Upper lobe of right lung (tissue), 1 donor: ENCODE measurements around the gene TSHZ1. TPM values are rescaled to one million over a fixed set of nuclear protein-coding genes. Genes with fewer than 3 reads are reported as not detected.

Experiments
- ATAC-seq: fragments of 200-7000 bp; cut with Tn5 transposase; one replicate; pipeline ENCODE4 v1.9.1; 2020; ENCODE audit warnings: mild to moderate bottlenecking, moderate library complexity
- DNase-seq: peaks from one replicate; pipeline ENCODE4 v3.0.0-alpha.2; 2020
- H3K27ac ChIP-seq: fragments of 200-600 bp; one replicate; pipeline ENCODE4 v1.8.0; 2022
- H3K27me3 ChIP-seq: fragments of 200-600 bp; one replicate; pipeline ENCODE4 v1.8.0; 2022; ENCODE audit warnings: mild to moderate bottlenecking
- H3K36me3 ChIP-seq: fragments of 200-600 bp; one replicate; pipeline ENCODE4 v1.8.0; 2022
- H3K4me1 ChIP-seq: fragments of 200-600 bp; one replicate; pipeline ENCODE4 v1.8.0; 2022
- H3K4me3 ChIP-seq: fragments of 200-600 bp; one replicate; pipeline ENCODE4 v1.8.0; 2022; ENCODE audit warnings: mild to moderate bottlenecking
- H3K9me3 ChIP-seq: fragments of 200-600 bp; one replicate; pipeline ENCODE4 v1.8.0; 2022
- intact Hi-C: fragments of 100-400 bp; cut with DNase I; formaldehyde crosslinking; loops from one replicate; pipeline ENCODE4 v1.11.0; 2022
- total RNA-seq: library from RNA; stranded (reverse); fragmentation: NEBNext Ultra II Directional; extraction: Animal tissue kit (Norgen Biotek cat#: 25700); gene quantifications from one replicate; pipeline ENCODE4 v1.2.1, GENCODE V29; 2021
- TF ChIP-seq, protein P1 (sequence below): fragments of 200-600 bp; IDR thresholded peaks from one replicate; pipeline ENCODE4 v1.8.0; 2022; ENCODE audit warnings: antibody characterized with exemption
- donor health status: DM: no; HTN: yes; CAD: no; lungs with severe emphysema.

The TSHZ1 gene
- total RNA-seq, 1 donor from 2014 or later = 17.3 TPM

DNA sequence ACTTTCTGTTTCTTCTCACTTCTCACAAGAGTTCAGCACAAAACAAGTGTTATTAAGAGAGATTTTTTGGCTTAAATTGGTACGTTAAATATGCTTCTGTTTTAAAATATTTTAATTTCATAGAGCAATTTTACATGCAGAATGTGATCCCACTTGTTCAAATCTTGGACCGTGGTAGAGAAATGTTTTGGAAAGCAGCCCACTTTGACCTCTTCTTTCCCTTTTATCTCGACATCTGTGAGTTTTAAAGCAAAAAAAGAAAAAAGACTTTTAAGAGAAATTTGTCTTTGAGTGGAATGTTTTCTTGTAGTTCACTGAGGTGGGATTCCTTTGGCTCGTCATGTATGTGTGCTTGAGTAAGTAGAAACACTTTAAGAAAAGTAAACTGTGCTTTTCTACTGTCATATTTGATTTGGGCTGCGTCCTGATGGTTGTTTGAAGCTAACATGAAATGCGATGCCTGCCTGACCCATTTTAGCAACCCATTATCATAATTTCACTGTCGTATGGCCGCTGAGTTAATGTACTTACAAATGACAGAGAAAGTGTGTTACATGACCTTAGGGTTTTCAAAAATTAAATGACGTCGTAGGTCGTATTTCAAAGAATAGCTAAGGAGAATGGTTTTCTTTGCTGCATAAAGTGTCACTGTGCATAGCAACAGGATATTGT is 54.5 kb downstream of the TSHZ1 start:
- Histone ChIP-seq H3K27me3 (no peaks in the 10 kb centered on the region), H3K9me3 (no peaks in the 10 kb centered on the region), H3K27ac (no peak overlapping the region), H3K4me1 (no peaks in the 10 kb centered on the region), H3K4me3 (no peak overlapping the region), H3K36me3 (no peaks in the 10 kb centered on the region)
- ATAC-seq (no peak), DNase-seq (no peak)
- intact Hi-C loops = no loop called here
- TF ChIP-seq, protein P1, sequence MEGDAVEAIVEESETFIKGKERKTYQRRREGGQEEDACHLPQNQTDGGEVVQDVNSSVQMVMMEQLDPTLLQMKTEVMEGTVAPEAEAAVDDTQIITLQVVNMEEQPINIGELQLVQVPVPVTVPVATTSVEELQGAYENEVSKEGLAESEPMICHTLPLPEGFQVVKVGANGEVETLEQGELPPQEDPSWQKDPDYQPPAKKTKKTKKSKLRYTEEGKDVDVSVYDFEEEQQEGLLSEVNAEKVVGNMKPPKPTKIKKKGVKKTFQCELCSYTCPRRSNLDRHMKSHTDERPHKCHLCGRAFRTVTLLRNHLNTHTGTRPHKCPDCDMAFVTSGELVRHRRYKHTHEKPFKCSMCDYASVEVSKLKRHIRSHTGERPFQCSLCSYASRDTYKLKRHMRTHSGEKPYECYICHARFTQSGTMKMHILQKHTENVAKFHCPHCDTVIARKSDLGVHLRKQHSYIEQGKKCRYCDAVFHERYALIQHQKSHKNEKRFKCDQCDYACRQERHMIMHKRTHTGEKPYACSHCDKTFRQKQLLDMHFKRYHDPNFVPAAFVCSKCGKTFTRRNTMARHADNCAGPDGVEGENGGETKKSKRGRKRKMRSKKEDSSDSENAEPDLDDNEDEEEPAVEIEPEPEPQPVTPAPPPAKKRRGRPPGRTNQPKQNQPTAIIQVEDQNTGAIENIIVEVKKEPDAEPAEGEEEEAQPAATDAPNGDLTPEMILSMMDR = no peak

DNA sequence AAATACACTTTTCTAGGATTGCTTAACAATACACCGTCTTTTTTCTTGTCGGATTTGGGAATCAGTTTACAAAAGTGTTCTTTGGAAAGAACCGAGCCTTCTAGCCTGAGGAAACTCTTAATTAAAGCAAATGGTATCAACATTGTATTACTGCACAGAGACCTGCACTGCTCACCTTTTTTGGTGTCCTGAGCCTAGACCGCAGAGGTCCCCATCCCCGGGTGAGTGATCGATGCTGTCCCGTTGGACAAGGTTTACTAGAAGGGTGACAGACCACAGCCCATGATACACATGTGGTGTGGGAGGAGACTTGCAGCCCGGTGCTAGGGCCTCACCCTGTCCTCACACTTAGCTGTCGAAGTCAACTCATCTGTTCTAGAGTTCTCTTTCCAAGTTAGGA is 55.3 kb downstream of the TSHZ1 start:
- TF ChIP-seq, protein P1 = no peak
- no peaks in the 10 kb centered on the region for H3K36me3 ChIP-seq
- intact Hi-C loops = no loop called here
- ATAC-seq = no peak
- H3K9me3 ChIP-seq = no peaks in the 10 kb centered on the region
- no peak overlapping the region for H3K4me3 ChIP-seq
- DNase-seq = no peak
- no peak overlapping the region for H3K27ac ChIP-seq
- no peaks in the 10 kb centered on the region for H3K27me3 ChIP-seq
- H3K4me1 ChIP-seq = no peaks in the 10 kb centered on the region

DNA sequence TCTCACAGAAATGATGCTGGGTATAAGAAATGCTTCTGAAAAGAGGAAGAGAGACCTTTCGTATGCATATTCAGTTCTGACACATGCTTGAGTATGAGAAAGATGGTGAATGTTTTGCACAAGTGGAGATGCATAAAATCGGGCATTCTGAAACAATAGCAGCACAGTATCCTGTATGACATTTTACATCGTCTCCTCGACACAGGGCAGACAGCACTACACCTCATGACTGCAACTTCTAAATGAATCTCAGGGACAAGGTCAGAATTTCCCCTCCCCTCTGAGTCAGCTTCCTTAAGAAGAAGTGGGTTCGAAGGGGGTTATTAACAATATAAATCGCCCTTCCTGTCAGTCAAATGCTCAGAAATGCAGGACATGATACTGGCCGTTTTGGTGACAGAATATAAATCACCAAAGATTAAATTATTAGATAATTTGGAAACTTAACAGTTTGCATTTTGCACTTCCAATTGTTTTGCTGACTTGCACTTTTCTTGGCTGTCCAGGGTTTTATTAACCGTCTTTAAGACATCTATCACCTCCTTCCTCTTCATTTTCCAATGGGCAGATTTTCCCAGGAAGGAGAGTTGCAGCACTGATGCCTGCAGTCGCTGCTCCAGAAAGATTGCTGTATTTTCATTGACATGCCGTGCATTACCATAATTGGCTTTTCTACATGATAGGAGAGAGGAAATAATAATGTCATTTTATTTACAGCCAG is 57.2 kb downstream of the TSHZ1 start:
- Histone ChIP-seq H3K4me3 (no peak overlapping the region), H3K36me3 (no peaks in the 10 kb centered on the region), H3K4me1 (no peaks in the 10 kb centered on the region), H3K27me3 (no peaks in the 10 kb centered on the region), H3K9me3 (no peaks in the 10 kb centered on the region), H3K27ac (no peak overlapping the region)
- TF ChIP-seq, protein P1 = no peak
- intact Hi-C loops = no loop called here
- ATAC-seq = no peak
- no peak for DNase-seq

DNA sequence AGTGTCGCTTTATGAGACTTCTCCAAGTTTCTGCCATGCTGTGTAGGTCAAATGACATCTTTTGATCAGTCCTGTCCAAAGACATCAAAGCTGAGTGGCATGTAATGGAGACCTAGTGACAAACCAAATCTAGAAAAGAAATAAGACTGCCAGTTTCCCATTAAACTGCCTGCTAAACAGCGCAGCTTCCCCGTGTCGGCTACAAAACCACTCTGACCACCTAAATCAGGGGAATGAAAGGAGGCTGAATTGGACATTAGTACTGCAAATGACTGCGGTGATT is 57.7 kb downstream of the TSHZ1 start:
- intact Hi-C loops = no loop called here
- H3K4me1 ChIP-seq = no peaks in the 10 kb centered on the region
- no peak overlapping the region for H3K4me3 ChIP-seq
- TF ChIP-seq, protein P1 = no peak
- H3K9me3 ChIP-seq = no peaks in the 10 kb centered on the region
- H3K27me3 ChIP-seq = no peaks in the 10 kb centered on the region
- no peak for ATAC-seq
- no peaks in the 10 kb centered on the region for H3K36me3 ChIP-seq
- H3K27ac ChIP-seq = no peak overlapping the region
- DNase-seq = no peak

DNA sequence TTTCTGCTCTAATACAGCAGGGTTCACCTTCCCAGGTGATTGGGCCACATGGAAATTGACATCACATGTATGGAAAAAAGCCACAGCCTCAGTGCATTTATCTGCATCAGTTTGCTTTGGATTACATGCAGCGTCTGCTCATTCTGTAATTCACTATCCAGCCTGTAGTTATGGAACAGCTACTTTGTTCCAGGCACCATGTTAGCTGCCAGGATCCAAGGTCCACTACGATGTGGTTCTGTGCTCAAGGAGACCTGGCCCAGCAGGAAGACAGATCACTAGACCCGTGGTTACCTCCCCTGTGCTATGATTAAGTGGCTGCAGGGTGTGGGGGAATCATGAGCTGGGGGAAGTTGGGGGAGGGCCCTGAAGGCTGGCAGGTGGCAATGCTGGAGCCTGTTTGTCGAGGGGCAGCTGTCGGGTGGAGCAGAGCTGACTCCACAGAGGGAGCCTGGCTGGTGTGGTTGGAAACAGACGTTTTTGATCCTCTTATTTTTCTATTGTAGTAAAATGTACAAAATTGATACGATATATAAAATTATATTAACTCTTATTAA is 58.6 kb downstream of the TSHZ1 start:
- TF ChIP-seq, protein P1 = no peak
- ATAC-seq (no peak), DNase-seq (no peak)
- no peaks in the 10 kb centered on the region for H3K36me3 ChIP-seq
- H3K27me3 ChIP-seq = no peaks in the 10 kb centered on the region
- H3K27ac ChIP-seq = no peak overlapping the region
- H3K9me3 ChIP-seq = no peaks in the 10 kb centered on the region
- intact Hi-C loops = no loop called here
- no peak overlapping the region for H3K4me3 ChIP-seq
- H3K4me1 ChIP-seq = no peaks in the 10 kb centered on the region
